Prostate gland (tissue), 2 donors: ENCODE results near the gene KCNJ8. TPM values are rescaled to one million over a fixed set of nuclear protein-coding genes. Genes with fewer than 3 reads are reported as not detected.
"Not testable (repeated sequence)": the region's sequence is repeated elsewhere in the genome, so short reads cannot be mapped to it uniquely, and the experiment has no call there.

ENCODE experiments used
- DNase-seq: peaks from one replicate; pipeline ENCODE4 v3.0.0-alpha.2; 2019; ENCODE audit warnings: low spot score
- H3K27ac ChIP-seq, 2 donors: fragments of 200-600 bp; sonication (generic); 2 replicates each; pipeline ENCODE4 v1.5.1; 2017 to 2019
- H3K27me3 ChIP-seq: fragments of 200-600 bp; sonication (generic); replicated peaks from 2 replicates; pipeline ENCODE4 v1.5.1; 2019; ENCODE audit not compliant: insufficient read depth
- H3K36me3 ChIP-seq, 2 donors: fragments of 200-600 bp; sonication (generic); 1 replicate in 1 of 2; 2 replicates in 1 of 2; pipeline versions ENCODE4 v1.5.1 to v1.8.1; 2017 to 2019
- H3K4me1 ChIP-seq: fragments of 200-600 bp; sonication (generic); replicated peaks from 2 replicates; pipeline ENCODE4 v1.5.1; 2019
- H3K4me3 ChIP-seq, 2 donors: fragments of 200-600 bp; sonication (generic); 2 replicates each; pipeline ENCODE4 v1.5.1; 2017 to 2019
- H3K9me3 ChIP-seq: fragments of 200-600 bp; sonication (generic); 2 replicates; pipeline ENCODE4 v1.5.1; 2017
- POLR2A ChIP-seq: fragments of 450-650 bp; IDR thresholded peaks from one replicate; pipeline ENCODE4 v1.6.1; 2016; ENCODE audit warnings: antibody characterized with exemption, mild to moderate bottlenecking
- POLR2AphosphoS5 ChIP-seq: sonication (generic); formaldehyde crosslinking; IDR thresholded peaks from one replicate; pipeline ENCODE4 v1.6.1; 2017; ENCODE audit warnings: antibody characterized with exemption
- WGBS: methylation state at CpG from one replicate; pipeline ENCODE4 v1.1.5; 2018; 5-methylcytosine and 5-hydroxymethylcytosine counted together
- intact Hi-C: fragments of 100-400 bp; cut with DNase I; formaldehyde crosslinking; loops from one replicate; pipeline ENCODE4 v1.14.2; 2022
- total RNA-seq, 2 donors: library from RNA; depleted of rRNA; stranded (reverse); fragments of >200 nt; gene quantifications; one replicate each; pipeline ENCODE4 v1.1.0, GENCODE V29; 2016
- TF ChIP-seq, protein P1 (sequence below), 4 experiments: fragments of 200-600 bp in 2 of 4; fragments of 450-650 bp in 2 of 4; sonication (generic) in 2 of 4; IDR thresholded peaks; 1 replicate in 3 of 4; 2 replicates in 1 of 4; pipeline ENCODE4 v1.5.1; 2016 to 2019; ENCODE audit warnings: antibody characterized with exemption in 4 of 4, mild to moderate bottlenecking in 2 of 4, moderate library complexity in 2 of 4

The KCNJ8 gene
- total RNA-seq, 2 donors from 2014 or later: 9.2 to 10.3 TPM

DNA sequence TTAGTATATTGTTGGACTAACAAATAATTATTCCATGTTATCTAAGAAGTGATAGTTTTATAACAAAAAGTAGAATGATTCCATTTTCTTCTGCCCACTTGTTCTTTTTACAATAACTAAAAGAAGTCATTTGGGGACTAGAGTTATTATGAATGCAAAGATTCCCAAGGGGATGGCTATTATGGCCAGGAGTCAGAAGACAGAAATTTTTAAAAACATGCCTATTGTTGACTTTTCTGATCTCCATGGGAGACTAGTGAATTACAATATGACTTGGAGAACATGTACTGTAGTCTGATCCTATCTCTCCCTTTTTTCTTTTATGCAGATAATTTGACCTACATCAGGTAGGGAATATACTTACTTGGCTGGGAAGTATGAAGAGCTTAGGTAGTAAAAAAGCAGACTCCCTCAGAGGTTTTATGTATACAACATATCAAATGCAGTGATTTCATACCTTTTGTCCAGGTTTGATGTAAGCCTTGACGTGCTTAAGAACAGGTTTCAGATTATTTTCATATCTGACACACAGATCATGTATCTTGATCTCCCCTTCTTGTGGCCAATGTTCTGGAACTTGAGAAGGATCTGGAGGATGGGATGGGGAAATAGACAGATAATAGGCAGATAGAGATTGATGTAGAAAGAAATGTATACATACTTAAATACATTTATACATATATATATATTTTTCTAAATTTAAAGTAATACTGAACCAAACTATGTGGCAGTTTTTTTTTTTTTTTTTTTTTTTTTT is 41.0 kb upstream of the KCNJ8 start:
- intact Hi-C loops: no loop called here
- Histone ChIP-seq H3K27me3 (no peaks in the 10 kb centered on the region), H3K4me1 (no peaks in the 10 kb centered on the region), H3K4me3 (no peak overlapping the region), H3K9me3 (no peaks in the 10 kb centered on the region), H3K27ac (no peak overlapping the region), H3K36me3 (no peaks in the 10 kb centered on the region)
- 31% methylated on average over 1 of the region's 1 CpG for WGBS
- TF ChIP-seq, protein P1, sequence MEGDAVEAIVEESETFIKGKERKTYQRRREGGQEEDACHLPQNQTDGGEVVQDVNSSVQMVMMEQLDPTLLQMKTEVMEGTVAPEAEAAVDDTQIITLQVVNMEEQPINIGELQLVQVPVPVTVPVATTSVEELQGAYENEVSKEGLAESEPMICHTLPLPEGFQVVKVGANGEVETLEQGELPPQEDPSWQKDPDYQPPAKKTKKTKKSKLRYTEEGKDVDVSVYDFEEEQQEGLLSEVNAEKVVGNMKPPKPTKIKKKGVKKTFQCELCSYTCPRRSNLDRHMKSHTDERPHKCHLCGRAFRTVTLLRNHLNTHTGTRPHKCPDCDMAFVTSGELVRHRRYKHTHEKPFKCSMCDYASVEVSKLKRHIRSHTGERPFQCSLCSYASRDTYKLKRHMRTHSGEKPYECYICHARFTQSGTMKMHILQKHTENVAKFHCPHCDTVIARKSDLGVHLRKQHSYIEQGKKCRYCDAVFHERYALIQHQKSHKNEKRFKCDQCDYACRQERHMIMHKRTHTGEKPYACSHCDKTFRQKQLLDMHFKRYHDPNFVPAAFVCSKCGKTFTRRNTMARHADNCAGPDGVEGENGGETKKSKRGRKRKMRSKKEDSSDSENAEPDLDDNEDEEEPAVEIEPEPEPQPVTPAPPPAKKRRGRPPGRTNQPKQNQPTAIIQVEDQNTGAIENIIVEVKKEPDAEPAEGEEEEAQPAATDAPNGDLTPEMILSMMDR (IDR thresholded peaks at IDR 0.05): no peak
- TF ChIP-seq POLR2AphosphoS5 (no peak), POLR2A (no peak)
- no peak for DNase-seq

DNA sequence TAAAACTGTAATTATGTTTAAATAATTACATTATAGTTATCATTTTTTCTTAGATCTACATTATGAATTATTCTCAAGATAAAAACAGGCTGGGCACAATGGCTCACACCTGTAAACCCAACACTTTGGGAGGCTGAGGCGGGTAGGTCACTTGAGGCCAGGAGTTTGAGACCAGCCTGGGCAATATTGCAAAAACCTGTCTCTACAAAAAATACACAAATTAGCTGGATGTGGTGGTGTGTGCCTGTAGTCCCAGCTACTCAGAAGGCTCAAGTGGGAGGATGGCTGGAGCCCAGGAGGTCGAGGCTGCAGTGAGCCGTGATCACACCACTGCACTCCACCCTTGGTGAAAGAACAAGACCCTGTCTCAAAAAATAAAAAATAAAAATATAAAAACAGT is 40.3 kb upstream of the KCNJ8 start:
- H3K9me3 ChIP-seq: no peaks in the 10 kb centered on the region
- DNase-seq: no peak
- H3K27me3 ChIP-seq: no peaks in the 10 kb centered on the region
- no peak overlapping the region for H3K27ac ChIP-seq
- TF ChIP-seq POLR2AphosphoS5 (no peak), POLR2A (no peak)
- TF ChIP-seq, protein P1 (IDR thresholded peaks at IDR 0.05): no peak
- H3K4me1 ChIP-seq: no peaks in the 10 kb centered on the region
- intact Hi-C loops: no loop called here
- no peaks in the 10 kb centered on the region for H3K36me3 ChIP-seq
- 92% methylated on average over 3 of the region's 3 CpGs for whole genome bisulfite sequencing
- H3K4me3 ChIP-seq: no peak overlapping the region

DNA sequence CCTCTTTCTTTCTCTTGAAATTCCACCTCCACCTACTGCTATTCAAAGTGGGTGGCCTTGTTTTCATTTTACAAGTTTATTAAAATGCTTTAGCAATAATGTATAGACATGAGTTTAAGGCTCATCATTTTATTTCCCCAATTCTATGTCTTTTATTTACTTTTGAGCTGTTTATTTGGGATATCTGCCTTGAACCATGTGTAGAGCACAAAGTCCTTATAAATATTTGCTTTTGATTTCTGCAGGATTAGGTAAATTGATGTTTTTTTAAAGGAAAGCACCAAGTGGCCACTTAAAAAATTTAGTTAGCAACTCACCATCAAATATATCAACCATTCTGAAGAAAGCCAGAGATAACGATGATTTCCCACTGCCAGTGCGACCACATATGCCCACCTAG is 39.8 kb upstream of the KCNJ8 start:
- TF ChIP-seq POLR2A: no peak
- TF ChIP-seq POLR2AphosphoS5: no peak
- TF ChIP-seq, protein P1 (IDR thresholded peaks at IDR 0.05): no peak
- WGBS: 91% methylated on average over 2 of the region's 2 CpGs

DNA sequence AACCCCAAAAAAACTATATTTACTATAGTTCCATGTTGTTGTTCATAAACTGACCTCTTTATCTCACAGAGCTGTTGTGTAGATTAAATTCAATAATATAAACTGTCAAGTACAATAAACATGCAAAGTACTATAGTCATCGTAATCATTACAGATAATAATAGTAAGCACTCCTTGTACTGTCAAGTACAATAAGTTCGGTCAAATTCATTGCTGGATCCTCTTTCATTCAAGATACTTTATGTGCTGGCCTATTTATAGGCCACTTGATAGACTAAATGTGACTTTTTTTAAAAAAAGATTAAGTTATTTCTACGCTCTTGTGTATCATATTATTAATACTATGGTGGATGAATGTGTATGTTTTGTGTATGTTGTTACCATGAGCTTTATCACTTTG is 39.2 kb upstream of the KCNJ8 start:
- WGBS: 70% methylated on average over 3 of the region's 3 CpGs
- no peak for DNase-seq
- Histone ChIP-seq H3K27me3 (no peaks in the 10 kb centered on the region), H3K4me1 (no peaks in the 10 kb centered on the region), H3K4me3 (no peak overlapping the region), H3K27ac (no peak overlapping the region), H3K36me3 (no peaks in the 10 kb centered on the region), H3K9me3 (no peaks in the 10 kb centered on the region)
- TF ChIP-seq POLR2A (no peak), POLR2AphosphoS5 (no peak)
- TF ChIP-seq, protein P1 (IDR thresholded peaks at IDR 0.05): no peak
- intact Hi-C loops: no loop called here

More for the DNA sequence above, 39.8 kb upstream of the KCNJ8 start:
- no peak overlapping the region for H3K27ac ChIP-seq
- no peak overlapping the region for H3K4me3 ChIP-seq
- H3K4me1 ChIP-seq: no peaks in the 10 kb centered on the region
- no peaks in the 10 kb centered on the region for H3K9me3 ChIP-seq
- DNase-seq: no peak
- no peaks in the 10 kb centered on the region for H3K27me3 ChIP-seq
- intact Hi-C loops: no loop called here
- H3K36me3 ChIP-seq: no peaks in the 10 kb centered on the region

DNA sequence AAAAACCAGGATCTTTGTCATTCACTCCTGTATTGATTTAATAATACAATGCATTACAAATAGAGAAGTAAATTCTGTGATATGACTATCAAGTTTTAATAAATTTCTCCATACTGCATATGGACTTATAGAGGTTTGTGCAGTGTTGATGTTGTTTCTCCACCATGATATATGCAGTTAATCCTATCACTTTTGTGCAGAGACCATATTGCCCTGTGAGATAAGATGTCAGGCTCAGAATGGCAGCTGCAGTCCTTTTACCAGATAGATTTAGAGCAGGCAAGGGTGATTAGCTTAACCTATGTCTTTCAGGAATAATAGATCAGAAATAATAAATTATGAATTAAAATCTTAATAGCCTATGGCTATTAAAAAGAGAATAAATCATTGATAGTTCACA is 38.6 kb upstream of the KCNJ8 start:
- no peak for DNase-seq
- H3K27me3 ChIP-seq: no peaks in the 10 kb centered on the region
- H3K27ac ChIP-seq: no peak overlapping the region
- intact Hi-C loops: no loop called here
- TF ChIP-seq, protein P1 (IDR thresholded peaks at IDR 0.05): no peak
- TF ChIP-seq POLR2AphosphoS5: no peak
- TF ChIP-seq POLR2A: no peak
- H3K9me3 ChIP-seq: no peaks in the 10 kb centered on the region
- H3K4me3 ChIP-seq: no peak overlapping the region
- no peaks in the 10 kb centered on the region for H3K36me3 ChIP-seq
- H3K4me1 ChIP-seq: no peaks in the 10 kb centered on the region

DNA sequence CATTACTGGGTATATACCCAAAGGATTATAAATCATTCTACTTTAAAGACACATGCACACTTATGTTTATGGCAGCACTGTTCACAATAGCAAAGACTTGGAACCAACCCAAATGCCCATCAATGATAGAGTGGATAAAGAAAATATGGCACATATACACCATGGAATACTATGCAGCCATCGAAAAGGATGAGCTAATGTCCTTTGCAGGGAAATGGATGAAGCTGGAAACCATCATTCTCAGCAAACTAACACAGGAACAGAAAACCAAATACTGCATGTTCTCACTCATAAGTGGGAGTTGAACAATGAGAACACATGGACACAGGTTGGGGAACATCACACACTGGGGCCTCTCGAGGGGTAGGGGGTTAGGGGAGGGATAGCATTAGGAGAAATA is 37.8 kb upstream of the KCNJ8 start:
- H3K27me3 ChIP-seq, DNase-seq, H3K27ac ChIP-seq, H3K4me1 ChIP-seq, H3K4me3 ChIP-seq, H3K9me3 ChIP-seq, intact Hi-C loops, H3K36me3 ChIP-seq: not testable (repeated sequence)
- WGBS: 91% methylated on average over 2 of the region's 2 CpGs
